Mucosa of descending colon (tissue), 3 donors: Measurements from ENCODE around the gene SLC5A2. TPM values are rescaled to one million over a fixed set of nuclear protein-coding genes. Genes with fewer than 3 reads are reported as not detected.

Source experiments
- ATAC-seq: fragments of 200-7000 bp; cut with Tn5 transposase; one replicate; pipeline ENCODE4 v1.9.1; 2020; ENCODE audit warnings: mild to moderate bottlenecking, moderate library complexity
- DNase-seq, 3 donors: peaks; one replicate each; pipeline ENCODE4 v3.0.0-alpha.2; 2020
- H3K36me3 ChIP-seq: fragments of 200-600 bp; one replicate; pipeline ENCODE4 v1.8.0; 2021; ENCODE audit warnings: low read depth, mild to moderate bottlenecking
- H3K4me1 ChIP-seq: fragments of 200-600 bp; one replicate; pipeline ENCODE4 v1.8.0; 2021; ENCODE audit warnings: low read depth, mild to moderate bottlenecking
- H3K4me3 ChIP-seq: fragments of 200-600 bp; one replicate; pipeline ENCODE4 v1.8.0; 2021; ENCODE audit warnings: mild to moderate bottlenecking
- H3K9me3 ChIP-seq: fragments of 200-600 bp; one replicate; pipeline ENCODE4 v1.8.0; 2021; ENCODE audit warnings: mild to moderate bottlenecking
- intact Hi-C, 2 donors: fragments of 100-400 bp; cut with DNase I in 1 of 2; cut with micrococcal nuclease in 1 of 2; formaldehyde crosslinking; loops; one replicate each; pipeline versions ENCODE4 v1.11.0 to v1.11.1; 2022; cut with DNase I, micrococcal nuclease
- total RNA-seq, 3 donors: library from RNA; stranded (reverse); fragmentation: NEBNext Ultra II Directional in 2 of 3; extraction: Animal tissue kit (Norgen Biotek cat#: 25700) in 2 of 3; gene quantifications; one replicate each; pipeline versions ENCODE4 v1.2.1 to v1.2.4, GENCODE V29; 2021 to 2023
- TF ChIP-seq, protein P1 (sequence below): fragments of 200-600 bp; IDR thresholded peaks from one replicate; pipeline ENCODE4 v1.8.0; 2022; ENCODE audit warnings: antibody characterized with exemption, mild to moderate bottlenecking
- donor health status: DM: no; HTN: no; CAD: no; lungs with moderate emphysema.
- donor health status: DM: no; HTN: no; CAD: no.
- donor health status: DM: no; HTN: yes; CAD: no.

The SLC5A2 gene
- total RNA-seq, 3 donors from 2014 or later: 0.47 to 0.70 TPM; not detected in 1

DNA sequence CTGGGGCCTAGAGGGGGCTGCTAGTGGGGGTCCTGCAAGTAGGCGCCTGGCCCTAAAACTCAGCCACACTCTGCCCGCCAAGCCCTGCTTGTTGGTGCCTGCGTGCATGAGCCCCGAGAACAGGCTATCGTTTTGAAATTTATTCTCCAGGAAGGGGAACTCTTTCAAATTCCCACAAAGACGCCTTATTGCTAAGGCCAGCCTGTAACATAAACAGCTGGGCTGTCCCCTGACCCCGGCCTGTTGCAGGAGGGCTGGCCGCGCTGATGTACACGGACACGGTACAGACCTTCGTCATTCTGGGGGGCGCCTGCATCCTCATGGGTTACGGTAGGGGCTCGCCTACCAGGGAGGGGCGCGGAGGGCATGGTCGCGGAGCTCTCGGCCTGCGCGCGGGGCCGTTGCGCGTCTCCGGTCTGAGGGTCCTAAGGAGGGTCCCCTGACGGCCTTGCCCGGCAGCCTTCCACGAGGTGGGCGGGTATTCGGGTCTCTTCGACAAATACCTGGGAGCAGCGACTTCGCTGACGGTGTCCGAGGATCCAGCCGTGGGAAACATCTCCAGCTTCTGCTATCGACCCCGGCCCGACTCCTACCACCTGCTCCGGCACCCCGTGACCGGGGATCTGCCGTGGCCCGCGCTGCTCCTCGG, 4.3 kb downstream of the SLC5A2 start:
- Histone ChIP-seq H3K9me3 (no peaks in the 10 kb centered on the region), H3K36me3 (no peaks in the 10 kb centered on the region), H3K4me1 (peaks cover 20% of the 10 kb centered on the region), H3K4me3 (no peak overlapping the region)
- intact Hi-C loops: no loop called here
- TF ChIP-seq, protein P1, sequence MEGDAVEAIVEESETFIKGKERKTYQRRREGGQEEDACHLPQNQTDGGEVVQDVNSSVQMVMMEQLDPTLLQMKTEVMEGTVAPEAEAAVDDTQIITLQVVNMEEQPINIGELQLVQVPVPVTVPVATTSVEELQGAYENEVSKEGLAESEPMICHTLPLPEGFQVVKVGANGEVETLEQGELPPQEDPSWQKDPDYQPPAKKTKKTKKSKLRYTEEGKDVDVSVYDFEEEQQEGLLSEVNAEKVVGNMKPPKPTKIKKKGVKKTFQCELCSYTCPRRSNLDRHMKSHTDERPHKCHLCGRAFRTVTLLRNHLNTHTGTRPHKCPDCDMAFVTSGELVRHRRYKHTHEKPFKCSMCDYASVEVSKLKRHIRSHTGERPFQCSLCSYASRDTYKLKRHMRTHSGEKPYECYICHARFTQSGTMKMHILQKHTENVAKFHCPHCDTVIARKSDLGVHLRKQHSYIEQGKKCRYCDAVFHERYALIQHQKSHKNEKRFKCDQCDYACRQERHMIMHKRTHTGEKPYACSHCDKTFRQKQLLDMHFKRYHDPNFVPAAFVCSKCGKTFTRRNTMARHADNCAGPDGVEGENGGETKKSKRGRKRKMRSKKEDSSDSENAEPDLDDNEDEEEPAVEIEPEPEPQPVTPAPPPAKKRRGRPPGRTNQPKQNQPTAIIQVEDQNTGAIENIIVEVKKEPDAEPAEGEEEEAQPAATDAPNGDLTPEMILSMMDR: no peak
- no peak for ATAC-seq
- DNase-seq: peak in 2 of 3 donors; percentile 53 to 64

DNA sequence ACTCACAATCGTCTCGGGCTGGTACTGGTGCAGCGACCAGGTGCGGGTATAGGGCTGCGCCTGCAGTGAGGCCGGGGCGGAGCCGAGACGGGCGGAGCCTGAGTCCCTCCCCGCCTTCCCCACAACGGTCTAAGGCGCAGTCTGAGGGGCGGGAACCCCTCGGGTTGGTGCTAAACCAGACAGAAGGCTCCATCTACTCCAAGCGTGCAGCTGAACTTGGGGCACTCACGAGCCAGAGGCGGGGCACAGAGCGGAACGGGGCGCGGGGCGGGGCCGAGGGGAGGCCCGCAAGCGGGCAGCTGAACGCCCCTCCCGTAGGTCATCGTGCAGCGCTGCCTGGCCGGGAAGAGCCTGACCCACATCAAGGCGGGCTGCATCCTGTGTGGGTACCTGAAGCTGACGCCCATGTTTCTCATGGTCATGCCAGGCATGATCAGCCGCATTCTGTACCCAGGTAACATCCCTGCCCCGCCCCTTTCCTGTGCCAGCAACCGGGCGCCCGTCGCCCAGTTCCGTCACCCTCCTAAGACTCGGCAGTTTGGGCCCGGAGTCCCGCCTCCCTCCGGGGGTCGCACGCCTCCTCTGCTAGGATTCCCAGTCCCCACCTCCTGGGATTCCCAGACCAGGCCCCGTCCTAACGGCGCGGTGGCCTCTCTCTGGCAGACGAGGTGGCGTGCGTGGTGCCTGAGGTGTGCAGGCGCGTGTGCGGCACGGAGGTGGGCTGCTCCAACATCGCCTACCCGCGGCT, 5.0 kb downstream of the SLC5A2 start:
- Histone ChIP-seq H3K36me3 (no peaks in the 10 kb centered on the region), H3K4me3 (no peak overlapping the region), H3K4me1 (peaks cover 20% of the 10 kb centered on the region), H3K9me3 (no peaks in the 10 kb centered on the region)
- peak; percentile 77 to 87 (median 85) for DNase-seq
- peak; percentile 86 for ATAC-seq
- intact Hi-C loops: no loop called here
- TF ChIP-seq, protein P1: no peak

DNA sequence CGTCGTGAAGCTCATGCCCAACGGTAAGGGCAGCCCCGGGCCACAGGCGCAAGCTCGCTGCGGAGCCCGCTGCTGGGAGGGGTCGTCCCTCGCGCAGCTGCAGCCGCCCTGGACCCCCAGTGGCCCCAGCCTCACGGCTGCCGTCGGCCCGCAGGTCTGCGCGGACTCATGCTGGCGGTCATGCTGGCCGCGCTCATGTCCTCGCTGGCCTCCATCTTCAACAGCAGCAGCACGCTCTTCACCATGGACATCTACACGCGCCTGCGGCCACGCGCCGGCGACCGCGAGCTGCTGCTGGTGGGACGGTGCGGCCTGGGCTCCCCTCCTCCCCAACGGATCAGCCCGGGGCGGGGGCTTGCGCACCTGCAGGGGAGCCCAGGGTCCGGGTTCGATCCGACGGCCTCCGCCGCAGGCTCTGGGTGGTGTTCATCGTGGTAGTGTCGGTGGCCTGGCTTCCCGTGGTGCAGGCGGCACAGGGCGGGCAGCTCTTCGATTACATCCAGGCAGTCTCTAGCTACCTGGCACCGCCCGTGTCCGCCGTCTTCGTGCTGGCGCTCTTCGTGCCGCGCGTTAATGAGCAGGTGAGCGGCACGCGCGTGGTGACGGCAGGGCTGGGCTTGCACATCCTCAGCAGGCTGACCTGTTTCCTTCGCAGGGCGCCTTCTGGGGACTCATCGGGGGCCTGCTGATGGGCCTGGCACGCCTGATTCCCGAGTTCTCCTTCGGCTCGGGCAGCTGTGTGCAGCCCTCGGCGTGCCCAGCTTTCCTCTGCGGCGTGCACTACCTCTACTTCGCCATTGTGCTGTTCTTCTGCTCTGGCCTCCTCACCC, 5.8 kb downstream of the SLC5A2 start:
- Histone ChIP-seq H3K9me3 (no peaks in the 10 kb centered on the region), H3K4me1 (peaks cover 20% of the 10 kb centered on the region), H3K36me3 (no peaks in the 10 kb centered on the region), H3K4me3 (no peak overlapping the region)
- intact Hi-C loops: no loop called here
- TF ChIP-seq, protein P1: no peak
- DNase-seq (peak in 1 of 3 donors; percentile 65), ATAC-seq (no peak)

DNA sequence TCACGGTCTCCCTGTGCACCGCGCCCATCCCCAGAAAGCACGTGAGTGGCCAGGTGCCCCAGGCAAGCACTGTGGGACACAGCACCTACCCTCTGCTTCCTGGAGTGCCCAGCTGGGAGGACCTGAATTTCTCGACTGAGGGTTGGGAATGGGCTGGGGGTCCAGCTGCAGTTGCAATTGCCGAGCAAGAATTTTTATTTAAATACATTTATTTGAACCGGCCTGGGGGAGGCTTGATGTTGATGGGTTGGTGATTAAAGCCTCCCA, 6.3 kb downstream of the SLC5A2 start:
- intact Hi-C loops: no loop called here

More for the DNA sequence above, 6.3 kb downstream of the SLC5A2 start:
- TF ChIP-seq, protein P1: no peak
- ATAC-seq: no peak
- Histone ChIP-seq H3K4me1 (peaks cover 20% of the 10 kb centered on the region), H3K4me3 (no peak overlapping the region), H3K36me3 (no peaks in the 10 kb centered on the region), H3K9me3 (no peaks in the 10 kb centered on the region)
- DNase-seq: no peak
